GM12878 (cell line): ENCODE data around the gene IL36A. TPM values are rescaled to one million over a fixed set of nuclear protein-coding genes. Genes with fewer than 3 reads are reported as not detected.

Source experiments
- ATAC-seq: fragments of 200-7000 bp; cut with Tn5 transposase; 3 replicates; pipeline ENCODE4 v1.9.1; 2020; ENCODE audit warnings: mild to moderate bottlenecking, moderate library complexity
- BruUV-seq: library from RNA; stranded (reverse); fragments of 400-500 nt; replicated peaks from 2 replicates; lab custom pipeline; 2021; lab: Mats Ljungman, UMichigan
- CTCF ChIA-PET: fragments of 300-600 bp; sonication (Branson Sonifier 250); formaldehyde crosslinking; extraction: SDS; loops from one replicate; lab custom pipeline; 2021; ENCODE audit warnings: inconsistent platforms; lab: Yijun Ruan, JAX
- POLR2A ChIA-PET: fragments of 350-600 bp; formaldehyde crosslinking; extraction: SDS; loops from one replicate; lab custom pipeline; 2021; ENCODE audit warnings: inconsistent platforms; lab: Charles Lee
- RAD21 ChIA-PET: fragments of 300-600 bp; sonication (Branson Sonifier 250); formaldehyde crosslinking; loops from one replicate; lab custom pipeline; 2023; ENCODE audit warnings: antibody characterized with exemption; ENCODE audit not compliant: unreplicated experiment; lab: Charles Lee
- SMC1A ChIA-PET: fragments of 300-600 bp; sonication (Branson Sonifier 250); formaldehyde crosslinking; loops from one replicate; lab custom pipeline; 2023; ENCODE audit not compliant: unreplicated experiment, uncharacterized antibody; lab: Charles Lee
- DNase-seq: peaks from one replicate; pipeline ENCODE4 v3.0.0-alpha.2; 2011; ENCODE audit warnings: low read depth, low spot score
- FAIRE-seq: peaks from 3 replicates; lab custom pipeline; 2011; peaks lifted over from hg19 to GRCh38; lab: Jason Lieb, UNC
- H2AFZ ChIP-seq: 2 replicates; pipeline ENCODE4 v1.6.0; 2011; ENCODE audit warnings: low read depth, low read length, control low read depth; ENCODE audit not compliant: control insufficient read depth
- H3K27ac ChIP-seq: 2 replicates; pipeline ENCODE4 v1.5.1; 2011; ENCODE audit warnings: control low read depth; ENCODE audit not compliant: control insufficient read depth, insufficient read depth
- H3K27me3 ChIP-seq, 2 experiments: replicated peaks in 1 of 2; 2 replicates each; pipeline versions ENCODE4 v1.6.0 to v1.6.1; 2011; ENCODE audit warnings: low read length in 1 of 2; ENCODE audit not compliant: control insufficient read depth in 2 of 2, insufficient read depth in 2 of 2
- H3K36me3 ChIP-seq, 2 experiments: 2 replicates each; pipeline ENCODE4 v1.5.1; 2011; ENCODE audit warnings: low read length in 1 of 2; ENCODE audit not compliant: control insufficient read depth in 2 of 2, insufficient read depth in 2 of 2
- H3K4me1 ChIP-seq: 2 replicates; pipeline ENCODE4 v1.6.1; 2011; ENCODE audit warnings: mild to moderate bottlenecking, low read length, moderate library complexity, mixed read lengths; ENCODE audit not compliant: control insufficient read depth, insufficient read depth
- H3K4me2 ChIP-seq: 2 replicates; pipeline ENCODE4 v1.6.0; 2011; ENCODE audit warnings: control low read depth; ENCODE audit not compliant: control insufficient read depth, insufficient read depth
- H3K4me3 ChIP-seq: fragments of 200-600 bp; sonication (generic); 2 replicates; pipeline ENCODE4 v1.5.1; 2016
- H3K79me2 ChIP-seq: 2 replicates; pipeline ENCODE4 v1.6.0; 2011; ENCODE audit warnings: low read length; ENCODE audit not compliant: control insufficient read depth, insufficient read depth
- H3K9ac ChIP-seq: 2 replicates; pipeline ENCODE4 v1.8.0; 2011; ENCODE audit warnings: low read length, control low read depth, mixed read lengths; ENCODE audit not compliant: control insufficient read depth, insufficient read depth
- H3K9me3 ChIP-seq: replicated peaks from 3 replicates; pipeline ENCODE4 v1.5.1; 2011; ENCODE audit warnings: mild to moderate bottlenecking, low read length; ENCODE audit not compliant: control insufficient read depth, insufficient read depth
- H4K20me1 ChIP-seq: 2 replicates; pipeline ENCODE4 v1.6.0; 2011; ENCODE audit not compliant: control insufficient read depth, insufficient read depth
- ATF7 ChIP-seq: fragments of 450-650 bp; IDR thresholded peaks from 2 replicates; pipeline ENCODE4 v1.6.1; 2016; ENCODE audit warnings: low read depth, mild to moderate bottlenecking
- BACH1 ChIP-seq: fragments of 450-650 bp; IDR thresholded peaks from 2 replicates; pipeline ENCODE4 v1.6.1; 2017; ENCODE audit warnings: mild to moderate bottlenecking, borderline replicate concordance
- CBX3 ChIP-seq: fragments of 200-600 bp; sonication (generic); IDR thresholded peaks from 2 replicates; pipeline ENCODE4 v1.6.1; 2016; ENCODE audit warnings: low read depth, borderline replicate concordance
- CBX5 ChIP-seq: sonication (generic); IDR thresholded peaks from 2 replicates; pipeline ENCODE4 v1.6.1; 2016; ENCODE audit warnings: low read depth, moderate library complexity, mild to moderate bottlenecking, inconsistent platforms
- PAX5 ChIP-seq: IDR thresholded peaks from 2 replicates; pipeline ENCODE4 v1.6.1; 2011; ENCODE audit warnings: low read depth, low read length, borderline replicate concordance
- RCOR1 ChIP-seq: conservative IDR thresholded peaks from 2 replicates; pipeline ENCODE4 v1.6.1; 2012; ENCODE audit warnings: low read depth, low read length, improper control_type of control experiment
- RELB ChIP-seq: fragments of 450-650 bp; IDR thresholded peaks from 2 replicates; pipeline ENCODE4 v1.6.1; 2017; ENCODE audit warnings: low read depth, mild to moderate bottlenecking, moderate library complexity
- SIN3A ChIP-seq: IDR thresholded peaks from 2 replicates; pipeline ENCODE4 v1.6.1; 2012; ENCODE audit warnings: low read depth, low read length, improper control_type of control experiment
- SKIL ChIP-seq: fragments of 450-650 bp; IDR thresholded peaks from 2 replicates; pipeline ENCODE4 v1.6.1; 2017; ENCODE audit warnings: mild to moderate bottlenecking, low read depth, inconsistent platforms; ENCODE audit not compliant: poor library complexity, severe bottlenecking
- STAT1 ChIP-seq: fragments of 450-650 bp; conservative IDR thresholded peaks from 2 replicates; pipeline ENCODE4 v1.6.1; 2014; ENCODE audit warnings: antibody characterized with exemption, mild to moderate bottlenecking
- TCF7 ChIP-seq: IDR thresholded peaks from 2 replicates; pipeline ENCODE4 v1.6.1; 2014; ENCODE audit warnings: antibody characterized with exemption, borderline replicate concordance
- ZNF622 ChIP-seq: fragments of 450-650 bp; IDR thresholded peaks from 2 replicates; pipeline ENCODE4 v1.6.1; 2017; ENCODE audit warnings: mild to moderate bottlenecking, inconsistent platforms
- WGBS: methylation state at CpG from one replicate; pipeline ENCODE4 v1.1.6; 2016; ENCODE audit warnings: low lambda C conversion rate; ENCODE audit not compliant: insufficient replicate concordance, insufficient coverage; ENCODE audit errors: missing lambda C conversion rate; 5-methylcytosine and 5-hydroxymethylcytosine counted together
- in situ Hi-C: fragments of 300-500 bp; cut with MboI; formaldehyde crosslinking; loops from 9 replicates; pipeline ENCODE4 v1.14.3; 2018; ENCODE audit warnings: mixed read lengths
- intact Hi-C: fragments of 100-400 bp; cut with micrococcal nuclease; formaldehyde crosslinking; loops from one replicate; pipeline ENCODE4 v1.14.2; 2022; ENCODE audit not compliant: unreplicated experiment
- polyA plus RNA-seq, 11 experiments: library from polyadenylated mRNA; depleted of rRNA in 4 of 11; unstranded in 6 of 11; stranded (reverse) in 5 of 11; fragments of >200 nt; fragmentation: Nextera tagmentation in 4 of 11; fragmentation: Illumina TruSeq in 1 of 11; extraction: Ambion mirVana in 4 of 11; extraction: Trizol in 1 of 11; gene quantifications; 1 replicate in 1 of 11; 2 replicates in 10 of 11; pipeline versions ENCODE4 v1.2.1 to v1.2.3, GENCODE V29; 2011 to 2016; ENCODE audit warnings: inconsistent platforms in 2 of 11, missing spikeins in 2 of 11, low read depth in 1 of 11
- total RNA-seq, 4 experiments: library from RNA; depleted of rRNA in 3 of 4; stranded (reverse); fragments of >200 nt in 3 of 4; fragmentation: Illumina TruSeq in 1 of 4; extraction: Trizol in 1 of 4; gene quantifications; 2 replicates each; pipeline versions ENCODE4 v1.2.1 to v1.2.3, GENCODE V29; 2013 to 2021
- TF ChIP-seq, protein P1 (sequence below): IDR thresholded peaks from 2 replicates; pipeline ENCODE4 v1.6.1; 2011; ENCODE audit warnings: mild to moderate bottlenecking, low read depth, low read length, moderate library complexity; ENCODE audit not compliant: insufficient replicate concordance

IL36A gene
- total and polyA plus RNA-seq, 10 of the 15 experiments (the other 5 are each of a cell fraction or from before 2014, with no cell fraction given) = not detected

GRCh38 chr2:113000436-113000835, 4.8 kb upstream of the IL36A start:
- no peak overlapping the region for H2AFZ ChIP-seq
- RAD21 ChIA-PET = no interaction called here
- FAIRE-seq (no peak), DNase-seq (no peak), ATAC-seq (no peak)
- no peaks in the 10 kb centered on the region for H3K27me3 ChIP-seq
- H3K36me3 ChIP-seq = no peaks in the 10 kb centered on the region
- no peak overlapping the region for H3K4me3 ChIP-seq
- H3K27ac ChIP-seq = no peak overlapping the region
- no peak overlapping the region for H3K9ac ChIP-seq
- intact Hi-C loops = no loop called here
- no TSS peak for BruUV-seq
- in situ Hi-C loops = no loop called here
- no peaks in the 10 kb centered on the region for H3K4me1 ChIP-seq
- H3K79me2 ChIP-seq = no peaks in the 10 kb centered on the region
- no peak for TF ChIP-seq PAX5
- peak; percentile 71; the same call in 1 of the 2 replicates for TF ChIP-seq CBX5
- WGBS = 0% methylated on average over 1 of the region's 1 CpG
- no peaks in the 10 kb centered on the region for H4K20me1 ChIP-seq
- H3K4me2 ChIP-seq = no peak overlapping the region
- SMC1A ChIA-PET = interaction anchor here (0.6 kb wide), 1 partner anchor 256 kb away, joined by 3 read pairs; no protein-coding TSS in a partner anchor
- CTCF ChIA-PET = no interaction called here
- POLR2A ChIA-PET = no interaction called here
- H3K9me3 ChIP-seq = no peaks in the 10 kb centered on the region; the same call in 1 of the 3 replicates

- H3K9me3 ChIP-seq = no peaks in the 10 kb centered on the region; the same call in 1 of the 3 replicates
- no peak for ATAC-seq
- ChIA-PET POLR2A (no interaction called here), SMC1A (no interaction called here), CTCF (no interaction called here), RAD21 (no interaction called here)
- H3K36me3 ChIP-seq = no peaks in the 10 kb centered on the region
- no peak for TF ChIP-seq STAT1
- no peak for TF ChIP-seq SKIL
- no peak for TF ChIP-seq RCOR1
- no peak for TF ChIP-seq ATF7
- TF ChIP-seq ZNF622 = no peak
- TF ChIP-seq RELB = no peak
- TF ChIP-seq BACH1 = no peak
- no peak for TF ChIP-seq SIN3A
- no peak for TF ChIP-seq TCF7
- TF ChIP-seq CBX3 = no peak
- TF ChIP-seq, protein P1, sequence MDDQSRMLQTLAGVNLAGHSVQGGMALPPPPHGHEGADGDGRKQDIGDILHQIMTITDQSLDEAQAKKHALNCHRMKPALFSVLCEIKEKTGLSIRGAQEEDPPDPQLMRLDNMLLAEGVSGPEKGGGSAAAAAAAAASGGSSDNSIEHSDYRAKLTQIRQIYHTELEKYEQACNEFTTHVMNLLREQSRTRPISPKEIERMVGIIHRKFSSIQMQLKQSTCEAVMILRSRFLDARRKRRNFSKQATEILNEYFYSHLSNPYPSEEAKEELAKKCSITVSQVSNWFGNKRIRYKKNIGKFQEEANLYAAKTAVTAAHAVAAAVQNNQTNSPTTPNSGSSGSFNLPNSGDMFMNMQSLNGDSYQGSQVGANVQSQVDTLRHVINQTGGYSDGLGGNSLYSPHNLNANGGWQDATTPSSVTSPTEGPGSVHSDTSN = no peak
- H4K20me1 ChIP-seq = no peaks in the 10 kb centered on the region
- no peaks in the 10 kb centered on the region; a peak in 1 of 4 replicates for H3K27me3 ChIP-seq
- no peaks in the 10 kb centered on the region for H3K79me2 ChIP-seq
- H3K4me3 ChIP-seq = no peak overlapping the region
- H2AFZ ChIP-seq = no peak overlapping the region
- in situ Hi-C loops = no loop called here
- no peaks in the 10 kb centered on the region for H3K4me1 ChIP-seq
- DNase-seq = no peak
- no peak overlapping the region for H3K27ac ChIP-seq
- BruUV-seq = no TSS peak
- intact Hi-C loops = no loop called here
- FAIRE-seq = no peak
- no peak overlapping the region for H3K9ac ChIP-seq
- H3K4me2 ChIP-seq = no peak overlapping the region
- 0% methylated on average over 2 of the region's 2 CpGs for WGBS
Observed at GRCh38 chr2:113002677-113003076, 2.6 kb upstream of the IL36A start.
